ENCODE data around the gene PEAR1. TPM values are rescaled to one million over a fixed set of nuclear protein-coding genes. Genes with fewer than 3 reads are reported as not detected.

PEAR1 gene
- total RNA-seq, 1 donor from 2014 or later, result 0.41 TPM

- FAIRE-seq (no peak), DNase-seq (ENCODE audit: low spot score in 2 of 2) (no peak)
These were observed 12.4 kb upstream of the PEAR1 start for GRCh38 chr1:156881101-156881500.

- no peak for FAIRE-seq
- DNase-seq (ENCODE audit: low spot score in 2 of 2), result no peak
These were observed 11.9 kb upstream of the PEAR1 start for GRCh38 chr1:156881663-156882062.

GRCh38 chr1:156882543-156882942, 11.0 kb upstream of the PEAR1 start:
- FAIRE-seq (no peak), DNase-seq (ENCODE audit: low spot score in 2 of 2) (no peak)

- FAIRE-seq (no peak), DNase-seq (ENCODE audit: low spot score in 2 of 2) (no peak)
These were observed 9.6 kb upstream of the PEAR1 start for GRCh38 chr1:156883919-156884318.

- FAIRE-seq (no peak), DNase-seq (ENCODE audit: low spot score in 2 of 2) (no peak)
These were observed 8.8 kb upstream of the PEAR1 start for GRCh38 chr1:156884560-156885184.

- no peak for FAIRE-seq
- no peak for DNase-seq (ENCODE audit: low spot score in 2 of 2)
These were observed 8.2 kb upstream of the PEAR1 start for GRCh38 chr1:156885314-156885713.

- FAIRE-seq (no peak), DNase-seq (ENCODE audit: low spot score in 2 of 2) (no peak)
These were observed 7.6 kb upstream of the PEAR1 start for GRCh38 chr1:156885880-156886355.

- FAIRE-seq, result no peak
- DNase-seq (ENCODE audit: low spot score in 2 of 2), result no peak
These were observed 6.8 kb upstream of the PEAR1 start for GRCh38 chr1:156886583-156887281.

- DNase-seq (ENCODE audit: low spot score in 2 of 2) (no peak), FAIRE-seq (no peak)
These were observed 6.2 kb upstream of the PEAR1 start for GRCh38 chr1:156887317-156887716.

- DNase-seq (ENCODE audit: low spot score in 2 of 2), result no peak
These were observed 5.8 kb upstream of the PEAR1 start for GRCh38 chr1:156887734-156888133.

GRCh38 chr1:156889802-156890580, 3.5 kb upstream of the PEAR1 start:
- DNase-seq (ENCODE audit: low spot score in 2 of 2), result peak; percentile 80 to 87
- FAIRE-seq, result no peak

More at GRCh38 chr1:156887734-156888133, 5.8 kb upstream of the PEAR1 start:
- FAIRE-seq, result no peak

GRCh38 chr1:156892190-156893047, 1.1 kb upstream of the PEAR1 start:
- DNase-seq (ENCODE audit: low spot score in 2 of 2) (peak; percentile 72 to 85), FAIRE-seq (no peak)

GRCh38 chr1:156894001-156894400, 483 bp downstream of the PEAR1 start:
- FAIRE-seq (no peak), DNase-seq (ENCODE audit: low spot score in 2 of 2) (no peak)

- DNase-seq (ENCODE audit: low spot score in 2 of 2), result no peak
- no peak for FAIRE-seq
These were observed 1.4 kb downstream of the PEAR1 start for GRCh38 chr1:156894711-156895454.

- no peak for FAIRE-seq
- no peak for DNase-seq (ENCODE audit: low spot score in 2 of 2)
These were observed 1.9 kb downstream of the PEAR1 start for GRCh38 chr1:156895455-156895812.

- FAIRE-seq (no peak), DNase-seq (ENCODE audit: low spot score in 2 of 2) (no peak)
These were observed 2.4 kb downstream of the PEAR1 start for GRCh38 chr1:156895927-156896326.

GRCh38 chr1:156896490-156897033, 3.0 kb downstream of the PEAR1 start:
- FAIRE-seq, result no peak
- no peak for DNase-seq (ENCODE audit: low spot score in 2 of 2)

- no peak for DNase-seq (ENCODE audit: low spot score in 2 of 2)
- no peak for FAIRE-seq
These were observed 3.7 kb downstream of the PEAR1 start for GRCh38 chr1:156897078-156897825.

GRCh38 chr1:156898161-156898566, 4.6 kb downstream of the PEAR1 start:
- DNase-seq (ENCODE audit: low spot score in 2 of 2) (no peak), FAIRE-seq (no peak)

Measured in frontal cortex (tissue), 4 donors.